Mucosa of stomach (tissue), 1 donor: ENCODE measurements around the gene TAF8.

ENCODE experiments used
- H3K27me3 ChIP-seq: one replicate; pipeline ENCODE4 v1.7.0; 2013; ENCODE audit warnings: mild to moderate bottlenecking, low read length; ENCODE audit not compliant: control insufficient read depth, insufficient read depth
- H3K36me3 ChIP-seq: one replicate; pipeline ENCODE4 v1.7.0; 2013; ENCODE audit warnings: low read length; ENCODE audit not compliant: control insufficient read depth, insufficient read depth
- H3K4me1 ChIP-seq: one replicate; pipeline ENCODE4 v1.7.0; 2013; ENCODE audit warnings: mild to moderate bottlenecking, low read length; ENCODE audit not compliant: control insufficient read depth, insufficient read depth
- H3K4me3 ChIP-seq: one replicate; pipeline ENCODE4 v1.7.0; 2013; ENCODE audit warnings: low read length
- H3K9ac ChIP-seq: one replicate; pipeline ENCODE4 v1.7.0; 2013; ENCODE audit warnings: mild to moderate bottlenecking, low read length, moderate library complexity
- H3K9me3 ChIP-seq: one replicate; pipeline ENCODE4 v1.7.0; 2013; ENCODE audit warnings: mild to moderate bottlenecking, low read length, moderate library complexity; ENCODE audit not compliant: control insufficient read depth
- donor health status: Pancreatic carcinoma.

Gene TAF8

GRCh38 chr6:42047790-42048405 is 2.4 kb upstream of the TAF8 start:
- H3K9me3 ChIP-seq = no peaks in the 10 kb centered on the region
- H3K4me1 ChIP-seq = peaks cover 62% of the 10 kb centered on the region
- peak overlapping the region; percentile 76 for H3K9ac ChIP-seq
- H3K4me3 ChIP-seq = peak overlapping the region; percentile 34
- H3K27me3 ChIP-seq = no peaks in the 10 kb centered on the region
- no peaks in the 10 kb centered on the region for H3K36me3 ChIP-seq

GRCh38 chr6:42049116-42049809 is 1.1 kb upstream of the TAF8 start:
- peaks cover 55% of the 10 kb centered on the region for H3K4me1 ChIP-seq

GRCh38 chr6:42049948-42050296 is 402 bp upstream of the TAF8 start:
- Histone ChIP-seq H3K9ac (peak overlapping the region; percentile 83), H3K36me3 (no peaks in the 10 kb centered on the region), H3K4me1 (peaks cover 52% of the 10 kb centered on the region), H3K27me3 (no peaks in the 10 kb centered on the region), H3K4me3 (peak overlapping the region; percentile 96), H3K9me3 (no peaks in the 10 kb centered on the region)

More at GRCh38 chr6:42049116-42049809, 1.1 kb upstream of the TAF8 start:
- H3K4me3 ChIP-seq = peak overlapping the region; percentile 34
- no peaks in the 10 kb centered on the region for H3K9me3 ChIP-seq
- H3K9ac ChIP-seq = peak overlapping the region; percentile 76
- no peaks in the 10 kb centered on the region for H3K36me3 ChIP-seq
- no peaks in the 10 kb centered on the region for H3K27me3 ChIP-seq

GRCh38 chr6:42051268-42051653 is 937 bp downstream of the TAF8 start:
- Histone ChIP-seq H3K9me3 (no peaks in the 10 kb centered on the region), H3K36me3 (peaks cover 7% of the 10 kb centered on the region), H3K9ac (peak overlapping the region; percentile 83), H3K27me3 (no peaks in the 10 kb centered on the region), H3K4me3 (peak overlapping the region; percentile 28), H3K4me1 (peaks cover 39% of the 10 kb centered on the region)

GRCh38 chr6:42053601-42054000 is 3.3 kb downstream of the TAF8 start:
- H3K4me1 ChIP-seq = peaks cover 20% of the 10 kb centered on the region
- no peak overlapping the region for H3K9ac ChIP-seq
- H3K9me3 ChIP-seq = no peaks in the 10 kb centered on the region
- H3K36me3 ChIP-seq = peaks cover 7% of the 10 kb centered on the region
- H3K4me3 ChIP-seq = no peak overlapping the region
- no peaks in the 10 kb centered on the region for H3K27me3 ChIP-seq

- Histone ChIP-seq H3K4me1 (no peaks in the 10 kb centered on the region), H3K27me3 (no peaks in the 10 kb centered on the region), H3K36me3 (peaks cover 7% of the 10 kb centered on the region), H3K4me3 (no peak overlapping the region), H3K9ac (no peak overlapping the region), H3K9me3 (no peaks in the 10 kb centered on the region)
Measured at GRCh38 chr6:42059743-42060142, 9.4 kb downstream of the TAF8 start.

- H3K9ac ChIP-seq = no peak overlapping the region
- H3K36me3 ChIP-seq = peaks cover 15% of the 10 kb centered on the region
- H3K4me3 ChIP-seq = no peak overlapping the region
- no peaks in the 10 kb centered on the region for H3K4me1 ChIP-seq
- no peaks in the 10 kb centered on the region for H3K9me3 ChIP-seq
- no peaks in the 10 kb centered on the region for H3K27me3 ChIP-seq
Measured at GRCh38 chr6:42066156-42066675, 15.9 kb downstream of the TAF8 start.

- no peak overlapping the region for H3K4me3 ChIP-seq
- H3K9me3 ChIP-seq = no peaks in the 10 kb centered on the region
- no peaks in the 10 kb centered on the region for H3K4me1 ChIP-seq
- no peak overlapping the region for H3K9ac ChIP-seq
- peaks cover 15% of the 10 kb centered on the region for H3K36me3 ChIP-seq
- H3K27me3 ChIP-seq = no peaks in the 10 kb centered on the region
Measured at GRCh38 chr6:42068173-42068572, 17.8 kb downstream of the TAF8 start.

- Histone ChIP-seq H3K27me3 (no peaks in the 10 kb centered on the region), H3K9me3 (no peaks in the 10 kb centered on the region), H3K4me3 (no peak overlapping the region), H3K9ac (no peak overlapping the region), H3K36me3 (peaks cover 15% of the 10 kb centered on the region), H3K4me1 (no peaks in the 10 kb centered on the region)
Measured at GRCh38 chr6:42068872-42069522, 18.7 kb downstream of the TAF8 start.

GRCh38 chr6:42071881-42072583 is 21.7 kb downstream of the TAF8 start:
- Histone ChIP-seq H3K36me3 (peaks cover 15% of the 10 kb centered on the region), H3K4me1 (no peaks in the 10 kb centered on the region)

GRCh38 chr6:42073287-42073686 is 23.0 kb downstream of the TAF8 start:
- Histone ChIP-seq H3K27me3 (no peaks in the 10 kb centered on the region), H3K9ac (no peak overlapping the region), H3K9me3 (no peaks in the 10 kb centered on the region), H3K36me3 (peaks cover 8% of the 10 kb centered on the region), H3K4me1 (no peaks in the 10 kb centered on the region), H3K4me3 (no peak overlapping the region)

More at GRCh38 chr6:42071881-42072583, 21.7 kb downstream of the TAF8 start:
- Histone ChIP-seq H3K9me3 (no peaks in the 10 kb centered on the region), H3K9ac (no peak overlapping the region), H3K27me3 (no peaks in the 10 kb centered on the region), H3K4me3 (no peak overlapping the region)
